ENCODE results near the gene ST6GALNAC2.
"Not testable (repeated sequence)": the region's sequence is repeated elsewhere in the genome, so short reads cannot be mapped to it uniquely, and the experiment has no call there.

Gene ST6GALNAC2

GRCh38 chr17:76528528-76529223 lies 57.0 kb downstream of the ST6GALNAC2 start:
- no peak for DNase-seq (ENCODE audit: low read depth, low spot score)

- no peak for DNase-seq (ENCODE audit: low read depth, low spot score)
Observed at GRCh38 chr17:76528156-76528527, 57.5 kb downstream of the ST6GALNAC2 start.

- peak; percentile 92 for DNase-seq (ENCODE audit: low read depth, low spot score)
Observed at GRCh38 chr17:76527430-76528111, 58.1 kb downstream of the ST6GALNAC2 start.

DNA sequence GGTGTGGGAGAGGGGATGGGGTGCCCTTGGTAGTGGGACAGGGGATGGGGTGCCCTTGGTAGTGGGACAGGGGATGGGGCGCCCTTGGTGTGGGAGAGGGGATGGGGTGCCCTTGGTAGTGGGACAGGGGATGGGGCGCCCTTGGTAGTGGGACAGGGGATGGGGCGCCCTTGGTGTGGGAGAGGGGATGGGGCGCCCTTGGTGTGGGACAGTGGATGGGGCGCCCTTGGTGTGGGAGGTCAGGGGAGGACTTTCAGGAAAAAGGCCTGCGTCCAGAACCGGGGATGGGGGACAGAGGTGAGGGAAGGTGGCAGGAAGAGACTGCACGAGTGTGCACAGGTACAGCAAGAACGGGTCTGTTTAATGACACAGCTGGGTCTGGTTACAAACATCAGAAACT lies 58.6 kb downstream of the ST6GALNAC2 start:
- DNase-seq (ENCODE audit: low read depth, low spot score) = not testable (repeated sequence)

GRCh38 chr17:76525513-76525833 lies 60.2 kb downstream of the ST6GALNAC2 start:
- not testable (repeated sequence) for DNase-seq (ENCODE audit: low read depth, low spot score)

DNA sequence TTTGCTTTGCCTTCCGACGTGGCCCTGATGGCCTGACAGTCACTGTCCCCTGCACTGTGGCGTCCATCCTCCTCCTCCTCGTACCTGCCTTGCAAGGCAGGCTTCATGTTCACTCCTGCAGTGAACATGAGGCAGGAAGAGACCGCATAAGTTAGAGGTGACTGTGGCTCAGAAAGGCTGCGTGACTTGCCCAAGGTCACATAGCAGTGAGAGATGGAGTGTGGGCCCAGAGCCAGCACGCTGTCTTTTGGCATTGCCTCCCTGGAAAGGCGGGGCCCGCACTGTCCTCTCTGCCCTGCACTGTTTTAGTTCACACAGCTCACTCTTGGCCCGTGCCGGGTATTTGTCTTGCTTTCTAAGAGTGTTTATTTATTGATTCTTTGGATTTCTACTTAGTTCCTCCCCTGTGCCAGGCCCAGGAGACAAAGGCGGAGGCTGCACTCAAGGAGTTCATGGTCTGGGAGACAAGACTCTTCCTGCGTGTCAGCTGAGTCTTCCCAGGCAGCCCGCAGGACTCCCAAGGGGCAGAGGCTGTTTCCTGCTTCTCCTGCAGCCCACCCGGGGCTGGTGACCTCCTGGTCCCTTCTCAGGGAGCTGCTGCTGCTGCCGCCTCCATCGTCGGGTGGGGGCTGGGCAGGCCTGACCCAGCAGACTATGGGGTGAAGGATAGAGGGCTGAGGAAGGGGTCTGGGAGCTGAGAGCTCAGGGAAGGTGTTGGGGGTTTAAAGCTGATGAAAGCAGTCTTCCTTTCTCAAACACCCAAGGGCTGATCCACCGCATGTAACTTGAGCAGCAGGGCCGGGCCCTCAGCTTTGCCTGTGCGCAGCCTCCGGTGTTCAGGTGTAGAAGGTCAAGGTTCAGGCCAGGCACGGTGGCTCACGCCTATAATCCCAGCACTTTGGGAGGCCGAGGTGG lies 60.8 kb downstream of the ST6GALNAC2 start:
- no peak for DNase-seq (ENCODE audit: low read depth, low spot score)

- peak; percentile 78 for DNase-seq (ENCODE audit: low read depth, low spot score)
Observed at GRCh38 chr17:76523084-76524037, 62.3 kb downstream of the ST6GALNAC2 start.

GRCh38 chr17:76521683-76522082 lies 64.0 kb downstream of the ST6GALNAC2 start:
- DNase-seq (ENCODE audit: low read depth, low spot score) = not testable (repeated sequence)

- no peak for DNase-seq (ENCODE audit: low read depth, low spot score)
Observed at GRCh38 chr17:76521262-76521661, 64.4 kb downstream of the ST6GALNAC2 start.

DNA sequence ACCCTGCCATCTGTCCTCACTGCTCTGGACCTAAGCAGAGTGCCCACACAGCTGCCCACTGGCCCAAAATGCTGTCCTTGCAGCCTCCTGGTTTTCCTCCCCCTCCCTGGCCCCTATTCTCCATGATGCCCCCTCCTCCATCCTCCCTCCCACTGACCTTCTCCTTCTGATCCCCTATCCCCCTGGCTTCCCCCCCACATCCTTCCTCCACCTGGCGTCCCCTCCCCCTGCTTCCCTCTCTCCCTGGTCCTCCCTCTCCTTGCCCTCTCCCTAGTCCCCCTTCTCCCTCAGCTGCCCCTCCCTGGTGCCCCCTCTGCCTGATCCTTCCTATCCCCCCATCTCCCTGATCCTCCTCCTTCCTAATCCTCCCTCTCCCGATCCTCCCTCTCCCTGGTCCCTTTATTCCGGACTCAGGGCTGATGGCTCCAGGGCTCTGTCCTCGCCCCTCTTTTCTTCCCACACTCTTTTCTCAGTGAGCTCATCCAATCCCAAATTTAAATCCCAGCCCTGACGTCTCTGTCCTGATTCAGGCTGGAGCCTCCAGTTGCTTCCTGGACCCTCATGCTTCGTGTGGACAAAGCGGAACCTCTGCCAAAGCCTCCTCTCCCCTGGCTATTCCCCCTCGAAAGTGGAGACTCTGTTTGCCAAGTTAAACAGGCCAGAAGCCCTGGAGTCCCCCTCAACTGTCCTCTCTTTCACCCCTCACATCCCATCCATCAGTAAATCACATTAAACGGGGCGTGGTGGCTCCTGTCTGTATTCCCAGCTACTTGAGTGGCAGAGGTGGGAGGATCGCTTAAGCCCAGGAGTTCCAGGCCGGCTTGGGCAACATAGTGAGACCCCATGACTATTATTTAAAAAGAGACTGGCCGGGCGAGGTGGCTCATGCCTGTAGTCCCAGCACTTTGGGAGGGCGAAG lies 66.4 kb downstream of the ST6GALNAC2 start:
- DNase-seq (ENCODE audit: low read depth, low spot score) = no peak

GRCh38 chr17:76517638-76518038 lies 68.0 kb downstream of the ST6GALNAC2 start:
- no peak for DNase-seq (ENCODE audit: low read depth, low spot score)
